Heart right ventricle (tissue), 16 donors: ENCODE data around the gene ECEL1. TPM values are rescaled to one million over a fixed set of nuclear protein-coding genes. Genes with fewer than 3 reads are reported as not detected.

ENCODE experiments used
- ATAC-seq, 8 donors: fragments of 200-7000 bp; cut with Tn5 transposase; one replicate each; pipeline ENCODE4 v1.9.1; 2020; ENCODE audit warnings: mild to moderate bottlenecking in 8 of 8, moderate library complexity in 8 of 8, moderate number of reproducible peaks in 1 of 8
- DNase-seq, 2 donors: peaks; one replicate each; pipeline ENCODE4 v3.0.0-alpha.2; 2020
- H3K27ac ChIP-seq, 10 donors: fragments of 200-600 bp; sonication (generic) in 2 of 10; one replicate each; pipeline versions ENCODE4 v1.5.0 to v1.8.0; 2020 to 2022; ENCODE audit warnings: mild to moderate bottlenecking in 3 of 10
- H3K27me3 ChIP-seq, 7 donors: fragments of 200-600 bp; one replicate each; pipeline ENCODE4 v1.8.0; 2021 to 2022; ENCODE audit warnings: mild to moderate bottlenecking in 2 of 7
- H3K36me3 ChIP-seq, 9 donors: fragments of 200-600 bp; sonication (generic) in 1 of 9; one replicate each; pipeline versions ENCODE4 v1.5.0 to v1.8.0; 2020 to 2022; ENCODE audit warnings: mild to moderate bottlenecking in 2 of 9
- H3K4me1 ChIP-seq, 9 donors: fragments of 200-600 bp; sonication (generic) in 1 of 9; one replicate each; pipeline versions ENCODE4 v1.5.0 to v1.8.0; 2020 to 2022; ENCODE audit warnings: mild to moderate bottlenecking in 4 of 9
- H3K4me3 ChIP-seq, 10 donors: fragments of 200-600 bp; sonication (generic) in 2 of 10; one replicate each; pipeline versions ENCODE4 v1.5.0 to v1.8.0; 2020 to 2022; ENCODE audit warnings: mild to moderate bottlenecking in 7 of 10, moderate library complexity in 2 of 10
- H3K9me3 ChIP-seq, 11 donors: fragments of 200-600 bp in 10 of 11; sonication (generic) in 2 of 11; one replicate each; pipeline versions ENCODE4 v1.5.0 to v1.8.0; 2013 to 2022; ENCODE audit warnings: mild to moderate bottlenecking in 2 of 11, control low read depth in 1 of 11, moderate library complexity in 1 of 11
- CTCF ChIP-seq, 9 donors: fragments of 200-600 bp; sonication (generic) in 2 of 9; IDR thresholded peaks; one replicate each; pipeline versions ENCODE4 v1.5.0 to v1.8.0; 2021 to 2022; ENCODE audit warnings: antibody characterized with exemption in 9 of 9, mild to moderate bottlenecking in 5 of 9, moderate library complexity in 1 of 9
- WGBS, 2 donors: extraction: QIAGEN DNeasy Blood & Tissue Kit; methylation state at CpG; one replicate each; pipeline ENCODE4 v1.1.7; 2013; ENCODE audit warnings: inconsistent platforms in 1 of 2; 5-methylcytosine and 5-hydroxymethylcytosine counted together
- intact Hi-C, 10 donors: fragments of 100-400 bp; cut with DNase I; formaldehyde crosslinking; loops; one replicate each; pipeline versions ENCODE4 v1.11.1 to v1.14.2; 2022
- polyA plus RNA-seq, 2 donors: library from polyadenylated mRNA; stranded (reverse); fragments of 200-250 nt; gene quantifications; one replicate each; pipeline ENCODE4 v1.2.3, GENCODE V29; 2013
- total RNA-seq, 10 donors: library from RNA; stranded (reverse); fragmentation: NEBNext Ultra II Directional in 3 of 10; extraction: Animal tissue kit (Norgen Biotek cat#: 25700) in 3 of 10; gene quantifications; one replicate each; pipeline versions ENCODE4 v1.2.1 to v1.2.4, GENCODE V29; 2021 to 2023
- donor health status: Arrhythmogenic right ventricular cardiomyopathy.
- donor health status: ischemic (EF 13 %, LVEDD 7.1; RV severe dilation, severe dysfunction).
- donor health status: healthy with polysubstance abuse.
- donor health status: DM: no; HTN: yes; CAD: no.
- donor health status: DM: no; HTN: no; CAD: no.
- donor health status: ischemic (EF 25% LVEDD 6.9; RV normal size, moderate dysfunction).
- donor health status: ischemic (EF 25% LVEDD 5.7; RV mildly dilated, moderate dysfunction).
- donor health status: healthy.
- donor health status: DM: yes; HTN: yes; CAD: no.
- donor health status: Ischemic cardiomyopathy.
- donor health status: ischemic (EF 35%, LVEDD 5.7; RV mildly dilated, moderate dysfunction).
- donor health status: nonischemic (EF 11% LVEDD 7.7; RV severe dilation, severe dysfunction).
- donor health status: DM: yes; HTN: yes; CAD: no.
- donor health status: PGD.
- donor health status: ischemic (EF 29% LVEDD 5.4; RV normal size, mild dysfunction).
- donor health status: nonischemic (EF 23%, LVEDD 6.1; RV moderate dilation, normal function).

ECEL1 gene
- total and polyA plus RNA-seq, 12 donors = 0.23 to 1.5 (median 0.39) TPM; not detected in 8

- intact Hi-C loops = loop anchor here in 2 of 10 donors (10.0 kb wide), 2 partner anchors 98 to 108 kb away; no protein-coding TSS in a partner anchor
- no peaks in the 10 kb centered on the region for H3K4me1 ChIP-seq
- ATAC-seq (peak in 1 of 8 donors; percentile 54), DNase-seq (no peak)
- no peak for TF ChIP-seq CTCF (IDR thresholded peaks at IDR 0.05)
- 71 to 77% methylated on average over 16 of the region's 16 CpGs for WGBS, 2 donors
- peaks cover 0 to 16% (median 9%) of the 10 kb centered on the region in 7 donors for H3K27me3 ChIP-seq
- no peak overlapping the region for H3K4me3 ChIP-seq
- no peaks in the 10 kb centered on the region for H3K36me3 ChIP-seq
- H3K27ac ChIP-seq = no peak overlapping the region
- no peaks in the 10 kb centered on the region for H3K9me3 ChIP-seq
Observed at GRCh38 chr2:232432598-232433184, 54.9 kb downstream of the ECEL1 start.

- TF ChIP-seq CTCF (IDR thresholded peaks at IDR 0.05) = no peak
- H3K9me3 ChIP-seq = no peaks in the 10 kb centered on the region
- WGBS, 2 donors = 85 to 90% methylated on average over 16 of the region's 16 CpGs
- intact Hi-C loops = loop anchor here in 2 of 10 donors (10.0 kb wide), 2 partner anchors 97 to 107 kb away; no protein-coding TSS in a partner anchor
- ATAC-seq = no peak
- peaks cover 0 to 23% (median 9%) of the 10 kb centered on the region in 7 donors for H3K27me3 ChIP-seq
- H3K4me3 ChIP-seq = no peak overlapping the region
- DNase-seq = no peak
- H3K4me1 ChIP-seq = no peaks in the 10 kb centered on the region
- H3K27ac ChIP-seq = no peak overlapping the region
- H3K36me3 ChIP-seq = no peaks in the 10 kb centered on the region
Observed at GRCh38 chr2:232431705-232432590, 55.7 kb downstream of the ECEL1 start.

Other genes with a start within 250 kb of the ECEL1 start
- not detected for gene ALPP, start 109.1 kb downstream of the ECEL1 start, total RNA-seq
- gene ALPP, start 109.1 kb downstream of the ECEL1 start, polyA plus RNA-seq = not detected
- gene ALPG, start 81.0 kb downstream of the ECEL1 start, total RNA-seq = not detected
- not detected for gene ALPG, start 81.0 kb downstream of the ECEL1 start, polyA plus RNA-seq
- gene ALPI, start 31.7 kb downstream of the ECEL1 start, total RNA-seq = not detected
- not detected for gene ALPI, start 31.7 kb downstream of the ECEL1 start, polyA plus RNA-seq
- under 1 TPM in 3 of 10 donors, not detected in 7; 0.12 to 0.35 (median 0.23) TPM for gene PRSS56, start 32.6 kb upstream of the ECEL1 start, total RNA-seq
- gene PRSS56, start 32.6 kb upstream of the ECEL1 start, polyA plus RNA-seq = under 1 TPM in 1 of 2 donors, not detected in 1; 0.15 TPM
- under 1 TPM in 3 of 10 donors, not detected in 7; 0.12 to 0.57 (median 0.21) TPM for gene CHRND, start 38.3 kb upstream of the ECEL1 start, total RNA-seq
- gene CHRND, start 38.3 kb upstream of the ECEL1 start, polyA plus RNA-seq = under 1 TPM in 1 of 2 donors, not detected in 1; 0.03 TPM
- not detected for gene CHRNG, start 51.9 kb upstream of the ECEL1 start, total RNA-seq
- gene CHRNG, start 51.9 kb upstream of the ECEL1 start, polyA plus RNA-seq = not detected
- gene TIGD1, start 62.7 kb upstream of the ECEL1 start, total RNA-seq = 1 to 10 TPM; 1.4 to 2.6 (median 2.0) TPM
- 1 to 10 TPM; 1.6 to 6.9 TPM for gene TIGD1, start 62.7 kb upstream of the ECEL1 start, polyA plus RNA-seq
- 10 to 100 TPM; 30.3 to 58.1 (median 37.7) TPM for gene EIF4E2, start 62.9 kb upstream of the ECEL1 start, total RNA-seq
- 10 to 100 TPM; 42.5 to 55.6 TPM for gene EIF4E2, start 62.9 kb upstream of the ECEL1 start, polyA plus RNA-seq
- 10 to 100 TPM in 9 of 10 donors, 1 to 10 TPM in 1; 8.1 to 33.8 (median 19.5) TPM for gene EFHD1, start 145.8 kb upstream of the ECEL1 start, total RNA-seq
- 10 to 100 TPM; 11.7 to 36.2 TPM for gene EFHD1, start 145.8 kb upstream of the ECEL1 start, polyA plus RNA-seq
- 10 to 100 TPM; 54.9 to 71.7 (median 66.5) TPM for gene GIGYF2, start 209.5 kb upstream of the ECEL1 start, total RNA-seq
- 10 to 100 TPM in 1 of 2 donors, 1 to 10 TPM in 1; 9.9 to 28.6 TPM for gene GIGYF2, start 209.5 kb upstream of the ECEL1 start, polyA plus RNA-seq